Duodenal mucosa (tissue), 2 donors: ENCODE data around the gene UBE2E2.

Source experiments
- H3K27ac ChIP-seq: one replicate; pipeline ENCODE4 v1.7.0; 2013; ENCODE audit warnings: low read depth, low read length
- H3K27me3 ChIP-seq, 2 donors: one replicate each; pipeline ENCODE4 v1.7.0; 2013; ENCODE audit warnings: low read length in 2 of 2, control low read depth in 1 of 2; ENCODE audit not compliant: insufficient read depth in 2 of 2, control insufficient read depth in 1 of 2
- H3K36me3 ChIP-seq, 2 donors: one replicate each; pipeline ENCODE4 v1.7.0; 2013; ENCODE audit warnings: low read length in 2 of 2, control low read depth in 1 of 2; ENCODE audit not compliant: insufficient read depth in 2 of 2, control insufficient read depth in 1 of 2
- H3K4me1 ChIP-seq, 2 donors: one replicate each; pipeline ENCODE4 v1.7.0; 2013; ENCODE audit warnings: low read length in 2 of 2, control low read depth in 1 of 2; ENCODE audit not compliant: insufficient read depth in 2 of 2, control insufficient read depth in 1 of 2
- H3K4me3 ChIP-seq, 2 donors: one replicate each; pipeline ENCODE4 v1.7.0; 2013; ENCODE audit warnings: low read length in 2 of 2, low read depth in 1 of 2
- H3K9ac ChIP-seq, 2 donors: one replicate each; pipeline ENCODE4 v1.7.0; 2013; ENCODE audit warnings: low read length in 2 of 2, low read depth in 1 of 2
- H3K9me3 ChIP-seq, 2 donors: one replicate each; pipeline ENCODE4 v1.7.0; 2013; ENCODE audit warnings: low read length in 2 of 2, control low read depth in 1 of 2; ENCODE audit not compliant: control insufficient read depth in 1 of 2

Gene UBE2E2

GRCh38 chr3:23494967-23495366 is 291.8 kb downstream of the UBE2E2 start:
- Histone ChIP-seq H3K4me3 (no peak overlapping the region), H3K9me3 (no peaks in the 10 kb centered on the region), H3K36me3 (no peaks in the 10 kb centered on the region), H3K27ac (no peak overlapping the region), H3K9ac (no peak overlapping the region), H3K27me3 (no peaks in the 10 kb centered on the region), H3K4me1 (peaks cover 0 to 5% of the 10 kb centered on the region in 2 donors)

DNA sequence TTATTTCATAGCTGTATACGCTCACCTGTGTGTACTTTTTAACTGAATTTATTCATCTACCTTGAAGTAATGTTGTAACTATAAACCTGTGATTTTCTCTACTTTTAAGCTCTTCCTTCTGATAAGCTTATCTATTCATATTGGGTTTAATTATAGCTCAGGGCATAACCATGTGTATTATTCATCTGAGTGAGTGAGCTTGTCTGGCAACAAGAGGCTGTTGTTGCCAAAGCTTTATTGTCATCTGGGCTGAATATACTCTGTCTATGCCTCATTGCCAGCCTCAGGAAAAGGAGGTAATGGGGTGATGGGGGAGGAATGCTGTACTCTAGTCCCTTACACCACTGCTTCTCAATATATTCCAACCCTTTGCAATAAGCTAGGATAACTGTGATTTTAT is 292.4 kb downstream of the UBE2E2 start:
- Histone ChIP-seq H3K4me3 (no peak overlapping the region), H3K9me3 (no peaks in the 10 kb centered on the region), H3K27me3 (no peaks in the 10 kb centered on the region), H3K36me3 (no peaks in the 10 kb centered on the region), H3K27ac (no peak overlapping the region), H3K9ac (no peak overlapping the region), H3K4me1 (peaks cover 0 to 5% of the 10 kb centered on the region in 2 donors)

GRCh38 chr3:23496165-23496564 is 293.0 kb downstream of the UBE2E2 start:
- H3K27me3 ChIP-seq: no peaks in the 10 kb centered on the region
- H3K9ac ChIP-seq: no peak overlapping the region
- no peak overlapping the region for H3K4me3 ChIP-seq
- H3K36me3 ChIP-seq: no peaks in the 10 kb centered on the region
- no peaks in the 10 kb centered on the region for H3K9me3 ChIP-seq
- peaks cover 0 to 5% of the 10 kb centered on the region in 2 donors for H3K4me1 ChIP-seq
- no peak overlapping the region for H3K27ac ChIP-seq

DNA sequence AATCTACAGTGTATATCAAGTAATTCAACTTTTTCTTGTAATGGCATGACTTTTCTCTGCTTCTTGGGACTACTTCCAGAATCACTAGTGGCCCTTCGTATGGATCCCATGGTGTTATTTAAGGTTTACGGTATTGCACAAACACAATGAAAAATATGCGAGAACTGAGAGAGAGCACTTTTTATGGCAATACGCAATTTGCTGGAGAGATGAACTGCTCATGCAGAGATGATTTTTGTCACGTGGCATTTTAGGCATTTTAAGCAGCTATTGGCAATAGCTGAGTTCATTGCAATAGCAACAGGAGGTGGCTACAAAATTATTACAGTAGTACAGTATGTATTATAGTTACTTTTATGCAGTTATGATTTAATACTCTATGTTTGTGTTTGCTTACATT is 294.0 kb downstream of the UBE2E2 start:
- H3K27me3 ChIP-seq: no peaks in the 10 kb centered on the region
- no peak overlapping the region for H3K27ac ChIP-seq
- H3K4me1 ChIP-seq: peaks cover 0 to 5% of the 10 kb centered on the region in 2 donors
- no peaks in the 10 kb centered on the region for H3K9me3 ChIP-seq
- H3K36me3 ChIP-seq: no peaks in the 10 kb centered on the region
- no peak overlapping the region for H3K9ac ChIP-seq
- no peak overlapping the region for H3K4me3 ChIP-seq

- Histone ChIP-seq H3K4me1 (no peaks in the 10 kb centered on the region), H3K9ac (no peak overlapping the region), H3K4me3 (no peak overlapping the region), H3K27ac (no peak overlapping the region), H3K27me3 (no peaks in the 10 kb centered on the region), H3K9me3 (no peaks in the 10 kb centered on the region), H3K36me3 (no peaks in the 10 kb centered on the region)
Measured at GRCh38 chr3:23501201-23501802, 298.2 kb downstream of the UBE2E2 start.

- no peaks in the 10 kb centered on the region for H3K4me1 ChIP-seq
- no peak overlapping the region for H3K4me3 ChIP-seq
- H3K36me3 ChIP-seq: no peaks in the 10 kb centered on the region
- no peaks in the 10 kb centered on the region for H3K27me3 ChIP-seq
- H3K9ac ChIP-seq: no peak overlapping the region
- no peaks in the 10 kb centered on the region for H3K9me3 ChIP-seq
- no peak overlapping the region for H3K27ac ChIP-seq
Measured at GRCh38 chr3:23508464-23508863, 305.3 kb downstream of the UBE2E2 start.

DNA sequence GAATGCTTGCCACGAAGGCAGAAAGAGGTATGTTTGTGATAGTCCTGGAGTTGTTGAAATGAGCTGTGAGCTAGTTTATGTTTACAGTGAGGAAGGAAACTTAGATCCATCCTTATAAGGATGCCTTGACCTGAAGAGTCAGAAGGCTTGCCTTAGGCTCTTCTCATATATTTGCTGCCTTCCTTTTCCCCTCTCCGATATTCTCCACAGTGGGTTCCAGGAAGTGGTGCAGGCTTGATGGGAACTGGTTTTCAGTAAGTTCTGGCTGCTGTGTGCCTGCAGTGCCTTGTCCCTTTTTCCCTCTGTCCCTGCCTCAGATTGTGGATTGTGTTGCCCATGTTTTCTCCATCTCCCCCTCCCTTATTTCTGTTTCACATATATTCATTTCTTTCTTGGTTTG is 315.3 kb downstream of the UBE2E2 start:
- H3K36me3 ChIP-seq: no peaks in the 10 kb centered on the region
- no peak overlapping the region for H3K9ac ChIP-seq
- H3K27me3 ChIP-seq: no peaks in the 10 kb centered on the region
- H3K9me3 ChIP-seq: no peaks in the 10 kb centered on the region
- no peak overlapping the region for H3K4me3 ChIP-seq
- H3K27ac ChIP-seq: no peak overlapping the region
- H3K4me1 ChIP-seq: no peaks in the 10 kb centered on the region

DNA sequence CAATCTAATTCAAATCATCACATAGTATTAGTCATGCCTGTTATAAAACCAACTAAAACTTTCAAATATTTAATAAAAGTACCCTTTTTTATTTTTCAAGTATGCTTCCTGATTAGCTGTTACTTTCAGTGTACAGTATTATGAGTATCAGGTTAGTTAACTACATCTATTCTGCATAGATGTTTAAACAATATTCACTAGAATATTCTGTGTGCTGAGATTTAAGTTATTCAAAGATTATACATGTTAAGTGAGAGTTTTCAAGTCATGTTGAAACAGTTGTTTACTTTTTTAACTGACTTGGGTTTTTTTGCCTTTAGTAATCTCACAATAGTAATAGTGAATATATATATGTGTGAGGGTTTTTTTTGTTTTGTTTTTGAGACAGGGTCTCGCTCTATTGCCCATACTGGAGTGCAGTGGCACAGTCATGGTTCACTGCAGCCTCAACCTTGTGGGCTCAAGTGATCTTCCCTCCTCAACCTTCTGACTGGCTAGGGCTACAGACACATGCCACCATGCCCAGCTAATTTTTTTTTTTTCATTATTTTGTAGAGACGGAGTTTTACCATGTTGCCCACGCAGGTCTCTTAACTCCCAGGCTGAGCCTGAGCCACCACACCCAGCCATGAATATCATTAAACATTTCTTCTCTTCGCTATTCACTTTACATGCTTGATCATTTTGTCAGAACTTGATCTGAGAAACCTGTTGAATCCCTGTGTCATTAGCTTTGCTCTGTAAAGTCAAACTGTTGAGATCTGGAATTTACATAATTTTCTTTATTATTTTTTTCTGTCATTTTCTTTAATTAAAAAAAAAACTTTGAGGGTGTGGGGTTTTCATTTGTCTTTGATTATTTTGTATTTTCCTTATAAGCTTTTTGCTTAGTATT is 316.4 kb downstream of the UBE2E2 start:
- H3K9ac ChIP-seq: no peak overlapping the region
- no peaks in the 10 kb centered on the region for H3K4me1 ChIP-seq
- no peaks in the 10 kb centered on the region for H3K27me3 ChIP-seq
- H3K36me3 ChIP-seq: no peaks in the 10 kb centered on the region
- H3K27ac ChIP-seq: no peak overlapping the region
- H3K4me3 ChIP-seq: no peak overlapping the region
- H3K9me3 ChIP-seq: no peaks in the 10 kb centered on the region

DNA sequence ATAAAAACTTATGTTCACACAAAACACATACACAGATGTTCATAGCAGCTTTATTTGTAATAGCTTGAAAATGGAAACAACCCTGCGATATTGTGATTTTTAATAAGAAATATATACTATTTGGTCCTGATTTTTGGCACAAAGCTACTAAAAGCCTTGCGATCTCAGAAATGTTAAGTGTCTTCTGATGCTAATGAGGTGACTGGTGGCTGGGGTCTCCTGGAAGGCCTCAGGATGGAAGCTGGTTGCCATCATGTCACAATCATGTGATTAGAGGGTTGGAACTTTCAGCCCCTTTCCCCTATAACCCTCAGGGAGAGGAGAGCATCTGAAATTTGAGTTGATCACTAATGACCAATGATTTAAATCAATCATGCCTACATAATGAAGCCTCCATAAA is 324.2 kb downstream of the UBE2E2 start:
- no peak overlapping the region for H3K9ac ChIP-seq
- H3K27ac ChIP-seq: no peak overlapping the region
- H3K27me3 ChIP-seq: no peaks in the 10 kb centered on the region
- no peaks in the 10 kb centered on the region for H3K36me3 ChIP-seq
- no peaks in the 10 kb centered on the region for H3K4me1 ChIP-seq
- no peaks in the 10 kb centered on the region for H3K9me3 ChIP-seq
- H3K4me3 ChIP-seq: no peak overlapping the region

- Histone ChIP-seq H3K27ac (no peak overlapping the region), H3K9me3 (no peaks in the 10 kb centered on the region), H3K36me3 (no peaks in the 10 kb centered on the region), H3K9ac (no peak overlapping the region), H3K4me3 (no peak overlapping the region), H3K27me3 (no peaks in the 10 kb centered on the region), H3K4me1 (no peaks in the 10 kb centered on the region)
Measured at GRCh38 chr3:23533596-23533995, 330.5 kb downstream of the UBE2E2 start.
